Psoas muscle (tissue), 8 donors: ENCODE data around the gene C19orf47. TPM values are rescaled to one million over a fixed set of nuclear protein-coding genes. Genes with fewer than 3 reads are reported as not detected.

Experiments
- ATAC-seq, 4 donors: fragments of 200-7000 bp; cut with Tn5 transposase; one replicate each; pipeline ENCODE4 v1.9.1; 2020; ENCODE audit warnings: moderate library complexity in 3 of 4, mild to moderate bottlenecking in 2 of 4
- DNase-seq, 2 donors: peaks; one replicate each; pipeline ENCODE4 v3.0.0-alpha.2; 2020
- H3K27ac ChIP-seq: fragments of 200-600 bp; one replicate; pipeline ENCODE4 v1.8.0; 2022
- H3K27me3 ChIP-seq, 3 donors: fragments of 200-600 bp in 1 of 3; one replicate each; pipeline versions ENCODE4 v1.6.1 to v1.8.0; 2013 to 2022; ENCODE audit warnings: low read length in 2 of 3, mild to moderate bottlenecking in 2 of 3, moderate library complexity in 1 of 3; ENCODE audit not compliant: insufficient read depth in 3 of 3
- H3K36me3 ChIP-seq, 2 donors: fragments of 200-600 bp in 1 of 2; one replicate each; pipeline versions ENCODE4 v1.6.1 to v1.8.0; 2013 to 2022; ENCODE audit warnings: low read depth in 1 of 2, mild to moderate bottlenecking in 1 of 2, moderate library complexity in 1 of 2; ENCODE audit not compliant: insufficient read depth in 1 of 2
- H3K4me1 ChIP-seq: fragments of 200-600 bp; one replicate; pipeline ENCODE4 v1.8.0; 2022
- H3K4me3 ChIP-seq: fragments of 200-600 bp; one replicate; pipeline ENCODE4 v1.8.0; 2022; ENCODE audit warnings: mild to moderate bottlenecking
- H3K9me3 ChIP-seq: fragments of 200-600 bp; one replicate; pipeline ENCODE4 v1.8.0; 2022
- CTCF ChIP-seq: fragments of 200-600 bp; IDR thresholded peaks from one replicate; pipeline ENCODE4 v1.8.0; 2022; ENCODE audit warnings: antibody characterized with exemption
- WGBS, 3 donors: extraction: QIAGEN DNeasy Blood & Tissue Kit; methylation state at CpG; one replicate each; pipeline versions ENCODE4 v1.1.6 to v1.1.7; 2013; 5-methylcytosine and 5-hydroxymethylcytosine counted together
- intact Hi-C, 2 donors: fragments of 100-400 bp; cut with DNase I; formaldehyde crosslinking; loops; one replicate each; pipeline versions ENCODE4 v1.11.0 to v1.14.2; 2022
- polyA plus RNA-seq, 3 donors: library from polyadenylated mRNA; stranded (reverse); fragments of 200-250 nt; gene quantifications; one replicate each; pipeline ENCODE4 v1.2.3, GENCODE V29; 2013
- total RNA-seq, 4 donors: library from RNA; stranded (reverse); fragmentation: NEBNext Ultra II Directional in 2 of 4; extraction: Animal tissue kit (Norgen Biotek cat#: 25700) in 2 of 4; gene quantifications; one replicate each; pipeline versions ENCODE4 v1.2.1 to v1.2.4, GENCODE V29; 2021 to 2023
- donor health status: healthy with polysubstance abuse.
- donor health status: DM: no; HTN: no; CAD: no; lungs with moderate emphysema.
- donor health status: Bipolar disorder and iron deficiency.
- donor health status: healthy.
- donor health status: DM: yes; HTN: yes; CAD: no.
- donor health status: DM: no; HTN: no; CAD: no.
- donor health status: DM: no; HTN: no; CAD: no.
- donor health status: DM: yes; HTN: yes; CAD: no.

The C19orf47 gene
- total and polyA plus RNA-seq, 7 donors, result 220 to 436 (median 299) TPM

- WGBS, 3 donors, result 56 to 67% (median 59%) methylated on average over 14 of the region's 14 CpGs
- intact Hi-C loops, result loop anchor here in 1 of 2 donors (5.0 kb wide), 1 partner anchor 49 kb away; no protein-coding TSS in a partner anchor
- H3K27ac ChIP-seq, result peak overlapping the region; percentile 87
- peaks cover 0 to 8% of the 10 kb centered on the region in 2 donors for H3K36me3 ChIP-seq
- no peak for TF ChIP-seq CTCF
- H3K9me3 ChIP-seq, result no peaks in the 10 kb centered on the region
- peaks cover 76% of the 10 kb centered on the region for H3K4me1 ChIP-seq
- peak overlapping the region; percentile 32 for H3K4me3 ChIP-seq
- DNase-seq, result no peak
- no peak for ATAC-seq
- H3K27me3 ChIP-seq, result no peaks in the 10 kb centered on the region
Measured at GRCh38 chr19:40281381-40282208, 66.6 kb downstream of the C19orf47 start.

GRCh38 chr19:40280608-40281221 is 67.5 kb downstream of the C19orf47 start:
- ATAC-seq (peak in 3 of 4 donors; percentile 21 to 25 (median 21)), DNase-seq (peak in 1 of 2 donors; percentile 59)
- no peaks in the 10 kb centered on the region for H3K27me3 ChIP-seq
- peak overlapping the region; percentile 87 for H3K27ac ChIP-seq
- 37 to 55% (median 39%) methylated on average over 10 of the region's 10 CpGs for WGBS, 3 donors
- no peaks in the 10 kb centered on the region for H3K9me3 ChIP-seq
- intact Hi-C loops, result loop anchor here in 1 of 2 donors (5.0 kb wide), 1 partner anchor 48 kb away; no protein-coding TSS in a partner anchor
- H3K36me3 ChIP-seq, result peaks cover 0 to 8% of the 10 kb centered on the region in 2 donors
- peaks cover 77% of the 10 kb centered on the region for H3K4me1 ChIP-seq
- no peak for TF ChIP-seq CTCF
- peak overlapping the region; percentile 32 for H3K4me3 ChIP-seq

DNA sequence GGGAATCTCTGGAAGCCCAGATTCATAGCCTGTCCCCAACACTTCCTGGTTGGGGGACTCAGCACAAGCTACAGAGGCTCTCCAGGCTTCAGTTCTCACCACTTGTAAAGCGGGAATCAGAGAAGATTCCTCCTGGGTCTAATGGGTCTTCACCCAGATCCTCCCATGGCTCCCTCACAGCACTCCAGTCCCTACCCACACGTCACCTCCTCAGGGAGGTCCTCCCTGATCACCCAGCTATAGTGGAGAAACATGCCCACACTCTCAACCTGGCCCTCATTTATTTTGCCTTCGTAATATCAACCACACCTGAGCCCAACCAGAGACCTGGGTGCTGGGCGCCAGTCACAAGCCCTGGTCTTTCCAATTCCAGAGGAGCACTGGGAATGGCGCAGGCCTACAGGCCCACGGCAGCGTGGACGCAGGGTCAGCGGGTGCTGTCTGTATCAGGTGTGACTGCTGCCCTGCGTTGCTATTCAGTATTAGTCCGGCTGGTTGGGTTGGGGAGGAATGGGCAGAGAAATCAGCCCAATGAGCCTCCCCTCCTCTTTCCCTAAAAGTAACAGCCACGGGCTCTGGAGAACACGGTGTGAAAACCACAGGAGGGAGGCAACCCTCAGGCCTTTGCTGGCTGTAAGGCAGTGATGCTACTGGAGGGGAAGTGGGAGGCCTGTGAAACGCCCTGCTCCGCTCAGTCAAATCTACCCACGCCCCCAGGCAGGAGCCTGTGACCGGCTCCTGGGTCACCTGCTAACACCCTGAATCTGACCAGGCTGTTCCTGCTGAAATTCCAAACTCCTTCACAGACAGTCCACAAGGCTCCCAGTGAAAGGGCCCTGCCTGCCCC is 68.2 kb downstream of the C19orf47 start:
- Histone ChIP-seq H3K4me3 (peak overlapping the region; percentile 52), H3K9me3 (no peaks in the 10 kb centered on the region), H3K27ac (peak overlapping the region; percentile 87), H3K27me3 (no peaks in the 10 kb centered on the region), H3K4me1 (peaks cover 81% of the 10 kb centered on the region), H3K36me3 (peaks cover 0 to 8% of the 10 kb centered on the region in 2 donors)
- intact Hi-C loops, result loop anchor here in 1 of 2 donors (5.0 kb wide), 1 partner anchor 48 kb away; no protein-coding TSS in a partner anchor
- 73 to 77% (median 76%) methylated on average over 17 of the region's 17 CpGs for WGBS, 3 donors
- ATAC-seq (no peak), DNase-seq (no peak)
- no peak for TF ChIP-seq CTCF

DNA sequence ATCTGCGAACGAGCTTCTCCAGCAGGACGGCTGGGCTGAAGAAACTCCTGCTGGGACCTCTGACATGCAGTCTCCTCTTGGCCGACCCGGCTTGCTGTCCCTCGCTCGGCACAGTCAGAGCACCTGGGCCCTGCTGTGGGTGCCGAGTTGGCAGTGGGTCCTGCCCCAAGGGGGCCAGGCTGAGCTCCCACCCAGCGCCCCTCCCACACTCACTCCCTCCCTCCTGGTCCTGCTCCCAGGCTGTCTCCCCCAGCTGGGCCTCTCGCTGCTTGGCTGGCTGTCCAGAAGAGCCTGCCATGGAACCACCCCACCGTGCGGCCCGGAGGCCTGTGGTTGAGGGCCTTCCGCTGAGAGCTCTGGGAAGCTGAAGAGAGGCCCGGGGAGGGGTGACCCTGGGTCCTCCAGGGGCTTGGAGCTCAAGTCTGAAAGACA is 69.1 kb downstream of the C19orf47 start:
- intact Hi-C loops, result no loop called here

More for the DNA sequence above, 69.1 kb downstream of the C19orf47 start:
- ATAC-seq, result peak; percentile 33 to 63 (median 50)
- H3K36me3 ChIP-seq, result peaks cover 0 to 8% of the 10 kb centered on the region in 2 donors
- 20 to 37% (median 27%) methylated on average over 11 to 15 of the region's 15 CpGs for WGBS, 3 donors
- no peaks in the 10 kb centered on the region for H3K27me3 ChIP-seq
- peak overlapping the region; percentile 87 for H3K27ac ChIP-seq
- peaks cover 89% of the 10 kb centered on the region for H3K4me1 ChIP-seq
- H3K4me3 ChIP-seq, result peak overlapping the region; percentile 52
- TF ChIP-seq CTCF, result no peak
- H3K9me3 ChIP-seq, result no peaks in the 10 kb centered on the region
- peak; percentile 72 to 87 for DNase-seq
